Subcutaneous adipose tissue (tissue), 4 donors: ENCODE results near the gene MYO1B. TPM values are rescaled to one million over a fixed set of nuclear protein-coding genes. Genes with fewer than 3 reads are reported as not detected.

Experiments used
- total RNA-seq, 4 donors: library from RNA; depleted of rRNA; stranded (reverse); fragments of >200 nt; gene quantifications; one replicate each; pipeline ENCODE4 v1.1.0, GENCODE V29; 2016
- TF ChIP-seq, protein P1 (sequence below): fragments of 450-650 bp; IDR thresholded peaks from one replicate; pipeline ENCODE4 v1.5.1; 2016; ENCODE audit warnings: low read depth, mild to moderate bottlenecking, control low read depth, antibody characterized with exemption, moderate library complexity

Gene MYO1B
- total RNA-seq, 4 donors from 2014 or later: 34.3 to 102 (median 59.3) TPM

DNA sequence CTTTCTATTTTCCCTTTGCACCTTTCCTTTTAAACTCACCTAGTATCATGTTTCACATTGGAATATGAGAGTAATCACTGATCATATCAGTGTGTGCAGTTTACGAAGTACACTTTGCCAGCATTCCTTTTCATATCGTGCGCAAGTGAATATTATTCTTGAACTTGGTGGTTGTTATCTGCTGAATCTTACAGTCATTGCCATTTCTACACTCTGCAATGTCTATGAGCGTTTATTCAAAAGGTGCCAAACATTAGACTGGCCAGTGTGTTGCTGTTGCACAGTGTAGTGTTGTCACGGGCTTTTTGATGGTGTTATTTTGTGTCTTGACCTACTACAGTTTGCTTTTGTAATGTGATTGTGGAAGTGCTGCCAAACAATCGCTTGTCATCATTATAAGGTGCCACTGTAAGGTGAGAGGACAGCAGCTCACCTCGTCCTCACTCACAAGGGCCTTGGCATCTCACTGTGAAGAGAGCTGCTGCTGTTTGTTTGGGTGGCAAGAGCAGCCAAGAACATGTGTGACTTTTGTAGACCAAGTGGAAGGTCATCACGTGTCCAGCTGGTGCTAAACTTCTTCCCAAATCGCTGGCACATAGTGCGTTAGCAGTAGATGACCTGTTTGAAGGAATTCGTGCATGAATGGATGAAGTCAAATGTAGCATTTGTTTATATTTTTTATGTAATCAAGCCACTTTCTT lies 113.3 kb downstream of the MYO1B start:
- TF ChIP-seq, protein P1, sequence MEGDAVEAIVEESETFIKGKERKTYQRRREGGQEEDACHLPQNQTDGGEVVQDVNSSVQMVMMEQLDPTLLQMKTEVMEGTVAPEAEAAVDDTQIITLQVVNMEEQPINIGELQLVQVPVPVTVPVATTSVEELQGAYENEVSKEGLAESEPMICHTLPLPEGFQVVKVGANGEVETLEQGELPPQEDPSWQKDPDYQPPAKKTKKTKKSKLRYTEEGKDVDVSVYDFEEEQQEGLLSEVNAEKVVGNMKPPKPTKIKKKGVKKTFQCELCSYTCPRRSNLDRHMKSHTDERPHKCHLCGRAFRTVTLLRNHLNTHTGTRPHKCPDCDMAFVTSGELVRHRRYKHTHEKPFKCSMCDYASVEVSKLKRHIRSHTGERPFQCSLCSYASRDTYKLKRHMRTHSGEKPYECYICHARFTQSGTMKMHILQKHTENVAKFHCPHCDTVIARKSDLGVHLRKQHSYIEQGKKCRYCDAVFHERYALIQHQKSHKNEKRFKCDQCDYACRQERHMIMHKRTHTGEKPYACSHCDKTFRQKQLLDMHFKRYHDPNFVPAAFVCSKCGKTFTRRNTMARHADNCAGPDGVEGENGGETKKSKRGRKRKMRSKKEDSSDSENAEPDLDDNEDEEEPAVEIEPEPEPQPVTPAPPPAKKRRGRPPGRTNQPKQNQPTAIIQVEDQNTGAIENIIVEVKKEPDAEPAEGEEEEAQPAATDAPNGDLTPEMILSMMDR: no peak

DNA sequence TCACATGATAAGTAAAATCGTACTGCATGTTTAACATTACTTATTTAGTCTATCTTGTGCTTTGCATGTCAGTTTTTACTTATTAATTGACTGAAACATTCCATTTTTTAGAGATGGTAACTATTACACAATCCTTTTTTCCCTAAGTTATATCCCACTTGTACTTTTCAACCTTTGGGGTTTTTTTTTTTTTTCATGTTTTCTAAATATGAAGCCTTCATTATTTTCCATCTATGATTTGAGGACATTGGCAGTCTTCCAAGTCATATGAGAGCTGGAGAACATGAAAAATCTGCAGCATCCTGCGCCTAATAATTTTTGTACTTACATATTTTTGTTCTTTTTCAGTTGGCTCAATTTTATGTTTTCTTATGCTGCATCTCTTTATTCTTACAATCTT lies 113.9 kb downstream of the MYO1B start:
- TF ChIP-seq, protein P1: no peak

DNA sequence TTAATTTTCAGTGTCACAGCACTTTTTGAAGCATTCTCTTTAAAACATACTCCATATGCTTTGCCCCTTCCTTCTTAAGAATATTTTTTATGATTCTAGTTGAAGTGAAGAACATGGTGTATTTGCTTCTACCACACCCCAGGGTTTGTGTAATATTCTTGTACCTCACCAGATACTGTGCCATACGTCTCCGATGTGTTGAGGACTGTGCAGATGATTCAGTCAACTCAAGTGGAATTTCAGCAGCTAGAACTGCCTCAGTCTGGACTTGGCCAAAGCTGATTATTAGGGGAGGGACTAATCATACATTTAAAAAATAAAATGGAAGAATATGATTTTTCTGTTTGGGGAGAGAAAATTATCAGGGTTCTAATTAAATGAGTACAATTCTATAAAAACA lies 115.7 kb downstream of the MYO1B start:
- TF ChIP-seq, protein P1: no peak

DNA sequence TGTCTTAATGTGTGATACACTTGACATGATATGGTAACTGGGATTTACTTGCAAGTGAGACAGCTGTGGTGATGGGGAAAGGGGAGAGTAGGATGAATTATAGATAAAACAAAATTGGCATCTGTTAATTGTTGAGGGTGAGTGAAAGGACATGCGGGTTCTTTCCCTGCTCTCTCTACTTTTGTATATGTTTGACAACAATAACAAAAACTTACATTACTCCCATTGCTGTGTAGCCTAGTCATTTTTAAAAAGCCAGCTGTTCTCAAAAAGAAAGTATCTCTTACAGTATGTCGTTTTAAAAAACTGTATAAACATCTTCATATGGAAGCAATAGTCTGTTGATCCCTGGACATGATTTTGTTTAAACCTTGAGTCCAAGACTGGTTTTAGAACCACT lies 117.6 kb downstream of the MYO1B start:
- TF ChIP-seq, protein P1: no peak

DNA sequence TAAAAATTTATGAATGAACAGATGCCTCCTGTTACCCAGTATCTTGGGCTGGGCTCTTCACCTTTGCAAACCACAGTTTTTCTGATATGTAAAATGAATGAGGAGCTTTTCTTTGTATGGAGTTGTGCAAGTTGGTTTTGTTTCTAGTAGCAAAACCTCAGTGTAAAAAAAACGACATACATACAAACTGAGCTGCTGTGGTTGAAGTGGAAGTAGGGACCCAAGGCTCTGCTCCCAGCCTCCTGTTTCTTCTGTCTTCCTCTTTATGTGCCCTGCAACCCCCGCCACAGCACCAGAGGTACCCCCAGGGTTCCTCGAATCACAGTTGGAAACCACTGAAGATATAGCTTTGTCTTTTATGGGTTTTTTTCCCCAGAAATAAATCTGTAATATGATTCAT lies 118.1 kb downstream of the MYO1B start:
- TF ChIP-seq, protein P1: no peak

DNA sequence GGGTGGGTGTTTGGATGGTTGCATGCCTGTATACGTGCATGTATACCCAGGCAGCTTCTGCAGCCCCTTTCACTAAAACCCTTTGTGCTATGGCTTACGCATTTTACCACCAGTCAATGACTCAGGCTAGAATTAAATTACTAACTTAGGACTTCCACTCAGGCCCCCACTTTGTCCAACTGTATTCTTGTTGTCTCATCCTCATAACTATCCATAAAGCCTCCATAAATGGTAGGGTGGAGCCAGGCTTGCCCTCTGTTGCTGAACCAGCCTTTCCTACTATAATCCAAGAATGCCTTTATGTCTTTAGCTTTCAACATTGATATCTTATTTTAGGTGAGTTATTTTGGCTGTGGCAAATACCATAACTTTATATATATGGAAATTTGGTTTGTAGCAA lies 119.9 kb downstream of the MYO1B start:
- TF ChIP-seq, protein P1: no peak

DNA sequence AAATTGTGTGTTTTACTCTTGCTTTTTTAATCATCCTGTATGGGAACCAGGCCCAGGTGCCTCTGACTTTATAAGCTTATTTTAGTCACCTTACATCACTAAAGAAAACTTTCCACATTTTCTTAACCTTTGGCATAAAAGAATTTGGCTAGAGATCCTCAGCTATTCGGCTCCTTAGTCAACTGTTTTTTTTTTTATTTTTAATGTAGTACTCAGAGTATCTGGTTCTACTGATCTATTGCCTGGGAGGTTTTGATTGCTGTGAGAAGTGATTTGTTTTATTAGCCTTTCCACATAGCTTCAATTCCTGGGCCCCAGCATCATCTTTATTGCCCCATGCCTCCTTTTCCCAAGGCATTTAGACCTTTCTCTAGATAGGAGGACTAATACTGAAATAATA lies 121.0 kb downstream of the MYO1B start:
- TF ChIP-seq, protein P1: no peak
